GM21390 (cell line): ENCODE measurements around the gene RAMP3.
A peak's percentile ranks its signal among the peaks of the same experiment; 100 is the strongest.
"Not testable (repeated sequence)": the region's sequence is repeated elsewhere in the genome, so short reads cannot be mapped to it uniquely, and the experiment has no call there.

ENCODE experiments used
- ATAC-seq: cut with Tn5 transposase; IDR thresholded peaks from one replicate; pipeline ENCODE4 v1.9.1; 2021; ENCODE audit not compliant: unreplicated experiment

RAMP3 gene

GRCh38 chr7:45131891-45132290 lies 25.7 kb upstream of the RAMP3 start:
- no peak for ATAC-seq

- ATAC-seq = no peak
These were observed 24.8 kb upstream of the RAMP3 start for GRCh38 chr7:45132708-45133320.

GRCh38 chr7:45133352-45133751 lies 24.2 kb upstream of the RAMP3 start:
- no peak for ATAC-seq

- no peak for ATAC-seq
These were observed 23.7 kb upstream of the RAMP3 start for GRCh38 chr7:45133877-45134276.

- peak; percentile 69 for ATAC-seq
These were observed 21.2 kb upstream of the RAMP3 start for GRCh38 chr7:45136106-45137060.

- no peak for ATAC-seq
These were observed 18.9 kb upstream of the RAMP3 start for GRCh38 chr7:45138433-45139267.

- no peak for ATAC-seq
These were observed 16.8 kb upstream of the RAMP3 start for GRCh38 chr7:45140827-45141226.

GRCh38 chr7:45143616-45144015 lies 14.0 kb upstream of the RAMP3 start:
- ATAC-seq = no peak

- no peak for ATAC-seq
These were observed 11.7 kb upstream of the RAMP3 start for GRCh38 chr7:45145881-45146280.

- no peak for ATAC-seq
These were observed 10.8 kb upstream of the RAMP3 start for GRCh38 chr7:45146531-45147379.

GRCh38 chr7:45147858-45148652 lies 9.5 kb upstream of the RAMP3 start:
- no peak for ATAC-seq

GRCh38 chr7:45148653-45148973 lies 9.0 kb upstream of the RAMP3 start:
- ATAC-seq = no peak

- ATAC-seq = no peak
These were observed 8.0 kb upstream of the RAMP3 start for GRCh38 chr7:45149606-45150005.

GRCh38 chr7:45150199-45150598 lies 7.4 kb upstream of the RAMP3 start:
- ATAC-seq = no peak

GRCh38 chr7:45151131-45151684 lies 6.4 kb upstream of the RAMP3 start:
- ATAC-seq = no peak

- ATAC-seq = no peak
These were observed 5.6 kb upstream of the RAMP3 start for GRCh38 chr7:45151967-45152366.

- no peak for ATAC-seq
These were observed 4.4 kb upstream of the RAMP3 start for GRCh38 chr7:45153233-45153632.

- ATAC-seq = not testable (repeated sequence)
These were observed 3.7 kb upstream of the RAMP3 start for GRCh38 chr7:45153861-45154260.

GRCh38 chr7:45155357-45155900 lies 2.2 kb upstream of the RAMP3 start:
- no peak for ATAC-seq
